Neural progenitor cell (in vitro differentiated cells): ENCODE data around the gene CCDC201. TPM values are rescaled to one million over a fixed set of nuclear protein-coding genes. Genes with fewer than 3 reads are reported as not detected.
A peak's percentile ranks its signal among the peaks of the same experiment; 100 is the strongest.

Source experiments
- DNase-seq: peaks from one replicate; pipeline ENCODE4 v3.0.0-alpha.2; 2016; ENCODE audit warnings: low spot score
- H2AFZ ChIP-seq: fragments of 200-600 bp; sonication (generic); replicated peaks from 2 replicates; pipeline ENCODE4 v1.6.1; 2016; ENCODE audit warnings: antibody characterized with exemption
- H3F3A ChIP-seq: fragments of 200-600 bp; sonication (generic); 2 replicates; pipeline ENCODE4 v1.6.1; 2016; ENCODE audit warnings: antibody characterized with exemption, low read depth
- H3K27ac ChIP-seq: fragments of 200-600 bp; sonication (generic); 2 replicates; pipeline ENCODE4 v1.5.1; 2016; ENCODE audit warnings: mild to moderate bottlenecking
- H3K27me3 ChIP-seq: fragments of 200-600 bp; sonication (generic); 2 replicates; pipeline ENCODE4 v1.6.1; 2016; ENCODE audit warnings: mild to moderate bottlenecking, moderate library complexity
- H3K36me3 ChIP-seq: fragments of 200-600 bp; sonication (generic); 2 replicates; pipeline ENCODE4 v1.5.1; 2016
- H3K4me1 ChIP-seq: fragments of 200-600 bp; sonication (generic); 2 replicates; pipeline ENCODE4 v1.6.1; 2016; ENCODE audit warnings: mixed run types
- H3K4me2 ChIP-seq: fragments of 200-600 bp; sonication (generic); 2 replicates; pipeline ENCODE4 v1.6.1; 2016
- H3K4me3 ChIP-seq: fragments of 200-600 bp; sonication (generic); 2 replicates; pipeline ENCODE4 v1.5.1; 2016
- H3K79me2 ChIP-seq: fragments of 200-600 bp; sonication (generic); 2 replicates; pipeline ENCODE4 v1.6.1; 2016; ENCODE audit warnings: low read depth
- H3K9ac ChIP-seq: fragments of 200-600 bp; sonication (generic); 2 replicates; pipeline ENCODE4 v1.6.1; 2016
- H3K9me3 ChIP-seq: fragments of 200-600 bp; sonication (generic); 2 replicates; pipeline ENCODE4 v1.5.1; 2016; ENCODE audit warnings: low read depth
- H4K20me1 ChIP-seq: fragments of 200-600 bp; sonication (generic); 2 replicates; pipeline ENCODE4 v1.6.1; 2016; ENCODE audit warnings: low read depth
- H3K27ac Mint-ChIP-seq: 3 replicates; pipeline ENCODE4 v1.8.0; 2021; ENCODE audit warnings: mixed read lengths
- H3K27me3 Mint-ChIP-seq: 2 replicates; pipeline ENCODE4 v1.8.0; 2022; ENCODE audit warnings: low read depth, mild to moderate bottlenecking, inconsistent platforms, moderate library complexity, mixed read lengths; ENCODE audit not compliant: insufficient read depth
- H3K36me3 Mint-ChIP-seq: 3 replicates; pipeline ENCODE4 v1.8.0; 2021; ENCODE audit warnings: mixed read lengths
- H3K4me1 Mint-ChIP-seq: 3 replicates; pipeline ENCODE4 v1.8.0; 2021; ENCODE audit warnings: mixed read lengths
- H3K4me3 Mint-ChIP-seq: 3 replicates; pipeline ENCODE4 v1.8.0; 2021; ENCODE audit warnings: mild to moderate bottlenecking, moderate library complexity, mixed read lengths
- H3K9me3 Mint-ChIP-seq: 3 replicates; pipeline ENCODE4 v1.8.0; 2020; ENCODE audit warnings: mixed read lengths
- EZH2 ChIP-seq: fragments of 200-600 bp; sonication (generic); IDR thresholded peaks from 2 replicates; pipeline ENCODE4 v1.6.1; 2017; ENCODE audit warnings: antibody characterized with exemption, mild to moderate bottlenecking, moderate library complexity
- EZH2phosphoT487 ChIP-seq: fragments of 200-600 bp; sonication (generic); IDR thresholded peaks from 2 replicates; pipeline ENCODE4 v1.6.1; 2017; ENCODE audit warnings: antibody characterized with exemption
- total RNA-seq: library from RNA; depleted of rRNA; stranded (reverse); fragments of >200 nt; gene quantifications from 2 replicates; pipeline ENCODE4 v1.2.3, GENCODE V29; 2015; ENCODE audit warnings: low replicate concordance
- TF ChIP-seq, protein P1 (sequence below): fragments of 200-600 bp; sonication (generic); IDR thresholded peaks from 2 replicates; pipeline ENCODE4 v1.5.1; 2017; ENCODE audit warnings: antibody characterized with exemption, mild to moderate bottlenecking

Gene CCDC201
- total RNA-seq, 1 donor from 2014 or later = not detected

DNA sequence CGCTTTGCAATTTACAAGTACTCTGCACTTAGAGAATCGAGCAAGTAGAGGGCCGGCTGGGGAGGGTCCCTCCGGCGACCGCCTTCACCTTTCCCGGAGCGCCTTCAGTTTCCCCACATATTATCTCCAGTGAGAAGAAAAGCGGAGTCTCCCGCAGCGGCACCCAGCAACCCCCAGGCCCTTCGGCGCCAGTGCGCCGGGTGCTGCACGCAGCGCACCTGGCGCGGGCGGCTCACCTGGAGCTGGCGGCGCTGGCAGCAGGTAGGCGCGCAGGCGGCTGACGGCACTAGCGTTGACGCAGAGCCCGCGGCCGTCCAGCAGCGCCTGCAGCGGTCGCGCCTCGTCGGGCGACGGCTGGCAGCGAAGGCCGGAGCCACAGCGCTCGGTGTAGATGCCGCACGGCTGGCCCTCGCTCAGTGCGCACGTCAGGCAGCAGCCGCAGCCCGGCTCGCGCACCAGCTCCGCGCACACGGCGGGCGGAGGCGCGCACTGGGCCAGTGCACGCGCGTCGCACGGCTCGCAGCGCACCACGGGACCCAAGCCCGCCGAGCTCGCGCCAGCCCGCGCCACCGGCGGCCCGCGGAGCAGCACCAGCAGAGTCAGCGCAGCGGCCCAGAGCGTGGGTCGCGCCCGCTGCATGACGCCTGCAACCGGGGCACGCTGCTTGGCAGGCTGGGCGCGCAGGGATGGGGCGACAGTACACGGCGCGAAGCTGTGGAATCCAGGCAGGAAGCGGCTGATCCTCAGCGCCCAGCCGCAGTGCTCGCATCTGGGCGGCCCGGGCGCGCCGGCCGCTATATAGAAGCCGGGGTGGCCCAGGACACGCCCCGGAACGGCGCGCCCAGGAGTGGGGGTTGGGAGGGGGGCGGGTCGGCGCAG, 47.9 kb upstream of the CCDC201 start, which contains the start of gene IGFBP3:
Gene IGFBP3 (minus strand): TSS at position 771 of the 879 bp plus-strand sequence. CDS start 132 bp downstream, at position 639.
- TF ChIP-seq, protein P1, sequence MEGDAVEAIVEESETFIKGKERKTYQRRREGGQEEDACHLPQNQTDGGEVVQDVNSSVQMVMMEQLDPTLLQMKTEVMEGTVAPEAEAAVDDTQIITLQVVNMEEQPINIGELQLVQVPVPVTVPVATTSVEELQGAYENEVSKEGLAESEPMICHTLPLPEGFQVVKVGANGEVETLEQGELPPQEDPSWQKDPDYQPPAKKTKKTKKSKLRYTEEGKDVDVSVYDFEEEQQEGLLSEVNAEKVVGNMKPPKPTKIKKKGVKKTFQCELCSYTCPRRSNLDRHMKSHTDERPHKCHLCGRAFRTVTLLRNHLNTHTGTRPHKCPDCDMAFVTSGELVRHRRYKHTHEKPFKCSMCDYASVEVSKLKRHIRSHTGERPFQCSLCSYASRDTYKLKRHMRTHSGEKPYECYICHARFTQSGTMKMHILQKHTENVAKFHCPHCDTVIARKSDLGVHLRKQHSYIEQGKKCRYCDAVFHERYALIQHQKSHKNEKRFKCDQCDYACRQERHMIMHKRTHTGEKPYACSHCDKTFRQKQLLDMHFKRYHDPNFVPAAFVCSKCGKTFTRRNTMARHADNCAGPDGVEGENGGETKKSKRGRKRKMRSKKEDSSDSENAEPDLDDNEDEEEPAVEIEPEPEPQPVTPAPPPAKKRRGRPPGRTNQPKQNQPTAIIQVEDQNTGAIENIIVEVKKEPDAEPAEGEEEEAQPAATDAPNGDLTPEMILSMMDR = no peak
- TF ChIP-seq EZH2 (peak; percentile 68), EZH2phosphoT487 (peak; percentile 4)
- Histone ChIP-seq H3K4me1 (peaks cover 20% of the 10 kb centered on the region), H3K4me3 (peak within 1 kb of the TSS; percentile 61), H2AFZ (peak within 1 kb of the TSS; percentile 87), H4K20me1 (peaks cover 19% of the 10 kb centered on the region), H3K27ac (no peak within 1 kb of the TSS), H3F3A (peaks cover 17% of the 10 kb centered on the region), H3K9me3 (no peaks in the 10 kb centered on the region), H3K36me3 (no peaks in the 10 kb centered on the region), H3K27me3 (peaks cover 56% of the 10 kb centered on the region), H3K9ac (no peak within 1 kb of the TSS), H3K79me2 (no peaks in the 10 kb centered on the region), H3K4me2 (peak within 1 kb of the TSS; percentile 78)
- Mint-ChIP-seq H3K9me3 (no peaks in the 10 kb centered on the region), H3K4me1 (peaks cover 26% of the 10 kb centered on the region), H3K27ac (no peak within 1 kb of the TSS), H3K4me3 (peak within 1 kb of the TSS; percentile 86), H3K36me3 (no peaks in the 10 kb centered on the region), H3K27me3 (peaks cover 44% of the 10 kb centered on the region)
- DNase-seq = peak; percentile 93

DNA sequence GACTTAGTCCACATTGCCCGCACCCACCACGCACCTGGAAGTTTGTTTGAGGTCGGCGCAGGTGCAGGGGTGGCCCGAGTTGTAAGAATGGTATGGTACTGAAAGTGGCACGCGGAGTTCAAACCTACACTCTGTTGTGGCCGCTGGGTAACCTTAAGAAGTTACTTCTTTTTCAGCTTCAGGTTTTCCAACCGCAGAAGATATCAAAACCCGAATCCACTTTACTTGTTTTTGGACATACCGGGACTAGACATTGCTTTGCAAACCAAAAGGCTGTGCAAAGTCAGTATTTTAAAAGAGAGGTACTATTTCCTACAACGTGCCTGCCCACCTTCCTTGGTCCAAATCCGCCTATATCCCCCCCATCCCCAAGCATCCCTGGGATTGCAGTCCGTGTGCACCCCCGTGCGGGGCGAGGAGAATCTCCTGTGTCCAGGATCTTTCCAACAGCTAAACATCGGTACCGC, 47.1 kb upstream of the CCDC201 start:
- Histone ChIP-seq H3K27me3 (peaks cover 56% of the 10 kb centered on the region), H3K79me2 (no peaks in the 10 kb centered on the region), H3K27ac (no peak overlapping the region), H4K20me1 (peaks cover 19% of the 10 kb centered on the region), H3K9me3 (no peaks in the 10 kb centered on the region), H3K4me2 (peak overlapping the region; percentile 78), H3F3A (peaks cover 17% of the 10 kb centered on the region), H3K4me3 (peak overlapping the region; percentile 61), H3K4me1 (peaks cover 20% of the 10 kb centered on the region), H3K36me3 (no peaks in the 10 kb centered on the region), H2AFZ (peak overlapping the region; percentile 28), H3K9ac (no peak overlapping the region)
- H3K36me3 Mint-ChIP-seq = no peaks in the 10 kb centered on the region
- peaks cover 26% of the 10 kb centered on the region for H3K4me1 Mint-ChIP-seq
- peak overlapping the region; percentile 86 for H3K4me3 Mint-ChIP-seq
- H3K27me3 Mint-ChIP-seq = peaks cover 44% of the 10 kb centered on the region
- H3K9me3 Mint-ChIP-seq = no peaks in the 10 kb centered on the region
- TF ChIP-seq EZH2 (no peak), EZH2phosphoT487 (peak; percentile 16)
- TF ChIP-seq, protein P1 = no peak
- no peak for DNase-seq
- H3K27ac Mint-ChIP-seq = no peak overlapping the region

DNA sequence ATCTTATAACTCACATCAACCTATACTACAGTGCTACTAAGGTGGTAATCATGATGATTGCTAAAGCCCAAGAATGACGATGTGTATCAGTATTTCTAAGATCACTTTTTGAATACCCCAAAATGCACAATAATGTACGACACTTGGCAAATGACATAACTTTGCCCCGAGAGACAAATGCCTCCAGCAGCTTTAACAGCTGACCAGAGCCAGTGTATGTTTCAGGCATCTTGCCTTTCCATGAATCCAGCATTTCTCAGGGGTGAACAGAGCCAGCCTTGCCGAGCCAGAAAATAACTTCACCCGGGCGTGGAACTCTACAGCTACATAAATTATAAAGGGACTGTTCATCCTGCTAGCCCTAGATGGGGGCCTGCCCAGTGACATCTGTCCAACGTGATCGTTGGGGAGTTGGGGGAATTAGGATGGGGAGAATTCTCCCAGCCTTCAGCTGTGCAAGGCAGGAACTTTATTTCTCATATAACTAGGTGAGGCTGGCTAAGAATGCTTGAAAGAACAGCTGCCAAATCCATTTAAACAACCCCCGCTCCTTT, 46.4 kb upstream of the CCDC201 start:
- peaks cover 56% of the 10 kb centered on the region for H3K27me3 ChIP-seq
- H2AFZ ChIP-seq = no peak overlapping the region
- no peaks in the 10 kb centered on the region for H3K79me2 ChIP-seq
- DNase-seq = no peak
- peaks cover 19% of the 10 kb centered on the region for H4K20me1 ChIP-seq
- peaks cover 20% of the 10 kb centered on the region for H3K4me1 ChIP-seq
- Mint-ChIP-seq H3K36me3 (no peaks in the 10 kb centered on the region), H3K9me3 (no peaks in the 10 kb centered on the region), H3K27ac (no peak overlapping the region), H3K4me3 (peak overlapping the region; percentile 27), H3K4me1 (peaks cover 26% of the 10 kb centered on the region), H3K27me3 (peaks cover 42% of the 10 kb centered on the region)
- no peak overlapping the region for H3K27ac ChIP-seq
- H3F3A ChIP-seq = peaks cover 17% of the 10 kb centered on the region
- H3K9me3 ChIP-seq = no peaks in the 10 kb centered on the region
- no peaks in the 10 kb centered on the region for H3K36me3 ChIP-seq
- no peak overlapping the region for H3K9ac ChIP-seq
- TF ChIP-seq EZH2 = no peak
- TF ChIP-seq EZH2phosphoT487 = no peak
- TF ChIP-seq, protein P1 = no peak
- peak overlapping the region; percentile 61 for H3K4me3 ChIP-seq
- peak overlapping the region; percentile 78 for H3K4me2 ChIP-seq
